ENCODE results near the gene XXYLT1.

DNA sequence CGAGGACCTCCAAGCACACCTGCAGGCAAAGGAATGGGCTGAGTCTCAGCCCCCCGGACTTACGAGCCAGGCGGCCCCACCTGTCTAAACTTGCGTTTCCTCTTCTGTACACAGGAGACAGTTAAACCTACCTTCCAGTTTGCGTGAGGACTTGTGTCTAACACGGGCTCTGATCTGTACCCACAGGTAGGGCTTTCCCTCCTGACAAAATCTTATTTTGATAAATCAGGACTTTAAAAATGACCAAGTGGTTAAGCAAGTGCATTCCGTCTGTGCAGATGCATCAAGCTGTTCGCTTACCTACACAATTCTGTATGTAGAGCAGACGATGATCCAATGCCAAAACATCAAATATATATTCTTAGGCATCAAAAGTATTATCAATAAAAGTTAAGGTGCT lies 238.0 kb downstream of the XXYLT1 start:
- no peak for TF ChIP-seq POLR2A (IDR thresholded peaks at IDR 0.05)
- TF ChIP-seq, protein P1, sequence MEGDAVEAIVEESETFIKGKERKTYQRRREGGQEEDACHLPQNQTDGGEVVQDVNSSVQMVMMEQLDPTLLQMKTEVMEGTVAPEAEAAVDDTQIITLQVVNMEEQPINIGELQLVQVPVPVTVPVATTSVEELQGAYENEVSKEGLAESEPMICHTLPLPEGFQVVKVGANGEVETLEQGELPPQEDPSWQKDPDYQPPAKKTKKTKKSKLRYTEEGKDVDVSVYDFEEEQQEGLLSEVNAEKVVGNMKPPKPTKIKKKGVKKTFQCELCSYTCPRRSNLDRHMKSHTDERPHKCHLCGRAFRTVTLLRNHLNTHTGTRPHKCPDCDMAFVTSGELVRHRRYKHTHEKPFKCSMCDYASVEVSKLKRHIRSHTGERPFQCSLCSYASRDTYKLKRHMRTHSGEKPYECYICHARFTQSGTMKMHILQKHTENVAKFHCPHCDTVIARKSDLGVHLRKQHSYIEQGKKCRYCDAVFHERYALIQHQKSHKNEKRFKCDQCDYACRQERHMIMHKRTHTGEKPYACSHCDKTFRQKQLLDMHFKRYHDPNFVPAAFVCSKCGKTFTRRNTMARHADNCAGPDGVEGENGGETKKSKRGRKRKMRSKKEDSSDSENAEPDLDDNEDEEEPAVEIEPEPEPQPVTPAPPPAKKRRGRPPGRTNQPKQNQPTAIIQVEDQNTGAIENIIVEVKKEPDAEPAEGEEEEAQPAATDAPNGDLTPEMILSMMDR (IDR thresholded peaks at IDR 0.05) = no peak
